Psoas muscle (tissue), 8 donors: Measurements from ENCODE around the gene LRCH2. TPM values are rescaled to one million over a fixed set of nuclear protein-coding genes. Genes with fewer than 3 reads are reported as not detected.

Source experiments
- ATAC-seq, 4 donors: fragments of 200-7000 bp; cut with Tn5 transposase; one replicate each; pipeline ENCODE4 v1.9.1; 2020; ENCODE audit warnings: moderate library complexity in 3 of 4, mild to moderate bottlenecking in 2 of 4
- DNase-seq, 2 donors: peaks; one replicate each; pipeline ENCODE4 v3.0.0-alpha.2; 2020
- H3K27ac ChIP-seq: fragments of 200-600 bp; one replicate; pipeline ENCODE4 v1.8.0; 2022
- H3K27me3 ChIP-seq, 3 donors: fragments of 200-600 bp in 1 of 3; one replicate each; pipeline versions ENCODE4 v1.6.1 to v1.8.0; 2013 to 2022; ENCODE audit warnings: low read length in 2 of 3, mild to moderate bottlenecking in 2 of 3, moderate library complexity in 1 of 3; ENCODE audit not compliant: insufficient read depth in 3 of 3
- H3K36me3 ChIP-seq, 2 donors: fragments of 200-600 bp in 1 of 2; one replicate each; pipeline versions ENCODE4 v1.6.1 to v1.8.0; 2013 to 2022; ENCODE audit warnings: low read depth in 1 of 2, mild to moderate bottlenecking in 1 of 2, moderate library complexity in 1 of 2; ENCODE audit not compliant: insufficient read depth in 1 of 2
- H3K4me1 ChIP-seq: fragments of 200-600 bp; one replicate; pipeline ENCODE4 v1.8.0; 2022
- H3K4me3 ChIP-seq: fragments of 200-600 bp; one replicate; pipeline ENCODE4 v1.8.0; 2022; ENCODE audit warnings: mild to moderate bottlenecking
- H3K9me3 ChIP-seq: fragments of 200-600 bp; one replicate; pipeline ENCODE4 v1.8.0; 2022
- CTCF ChIP-seq: fragments of 200-600 bp; IDR thresholded peaks from one replicate; pipeline ENCODE4 v1.8.0; 2022; ENCODE audit warnings: antibody characterized with exemption
- WGBS, 3 donors: extraction: QIAGEN DNeasy Blood & Tissue Kit; methylation state at CpG; one replicate each; pipeline versions ENCODE4 v1.1.6 to v1.1.7; 2013; 5-methylcytosine and 5-hydroxymethylcytosine counted together
- intact Hi-C, 2 donors: fragments of 100-400 bp; cut with DNase I; formaldehyde crosslinking; loops; one replicate each; pipeline versions ENCODE4 v1.11.0 to v1.14.2; 2022
- long read RNA-seq, 2 donors: library from polyadenylated mRNA; unstranded; transcript quantifications; one replicate each; pipeline ENCODE4 v2.0.0, GENCODE V29; 2021
- polyA plus RNA-seq, 3 donors: library from polyadenylated mRNA; stranded (reverse); fragments of 200-250 nt; gene quantifications; one replicate each; pipeline ENCODE4 v1.2.3, GENCODE V29; 2013
- total RNA-seq, 4 donors: library from RNA; stranded (reverse); fragmentation: NEBNext Ultra II Directional in 2 of 4; extraction: Animal tissue kit (Norgen Biotek cat#: 25700) in 2 of 4; gene quantifications; one replicate each; pipeline versions ENCODE4 v1.2.1 to v1.2.4, GENCODE V29; 2021 to 2023
- donor health status: healthy with polysubstance abuse.
- donor health status: DM: no; HTN: no; CAD: no; lungs with moderate emphysema.
- donor health status: Bipolar disorder and iron deficiency.
- donor health status: healthy.
- donor health status: DM: yes; HTN: yes; CAD: no.
- donor health status: DM: no; HTN: no; CAD: no.
- donor health status: DM: no; HTN: no; CAD: no.
- donor health status: DM: yes; HTN: yes; CAD: no.

Gene LRCH2, protein sequence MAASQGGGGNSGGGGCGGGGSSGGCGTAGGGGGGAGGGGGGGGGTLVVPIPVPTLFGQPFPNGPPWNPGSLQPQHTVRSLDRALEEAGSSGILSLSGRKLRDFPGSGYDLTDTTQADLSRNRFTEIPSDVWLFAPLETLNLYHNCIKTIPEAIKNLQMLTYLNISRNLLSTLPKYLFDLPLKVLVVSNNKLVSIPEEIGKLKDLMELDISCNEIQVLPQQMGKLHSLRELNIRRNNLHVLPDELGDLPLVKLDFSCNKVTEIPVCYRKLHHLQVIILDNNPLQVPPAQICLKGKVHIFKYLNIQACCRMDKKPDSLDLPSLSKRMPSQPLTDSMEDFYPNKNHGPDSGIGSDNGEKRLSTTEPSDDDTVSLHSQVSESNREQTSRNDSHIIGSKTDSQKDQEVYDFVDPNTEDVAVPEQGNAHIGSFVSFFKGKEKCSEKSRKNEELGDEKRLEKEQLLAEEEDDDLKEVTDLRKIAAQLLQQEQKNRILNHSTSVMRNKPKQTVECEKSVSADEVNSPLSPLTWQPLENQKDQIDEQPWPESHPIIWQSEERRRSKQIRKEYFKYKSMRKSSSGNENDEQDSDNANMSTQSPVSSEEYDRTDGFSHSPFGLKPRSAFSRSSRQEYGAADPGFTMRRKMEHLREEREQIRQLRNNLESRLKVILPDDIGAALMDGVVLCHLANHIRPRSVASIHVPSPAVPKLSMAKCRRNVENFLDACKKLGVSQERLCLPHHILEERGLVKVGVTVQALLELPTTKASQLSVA
- total RNA-seq (1 to 10 TPM in 1 of 4 donors, under 1 TPM in 3; 0.22 to 1.0 (median 0.46) TPM), polyA plus RNA-seq (under 1 TPM; 0.26 to 0.35 (median 0.31) TPM)
- long read RNA-seq, donor 1 = 0 reads
- long read RNA-seq, donor 2 = 0 reads

GRCh38 chrX:115233497-115234455, at the start of gene LRCH2:
LRCH2 (minus strand) TSS chrX:115234096; CDS start chrX:115234041, 55 bp downstream.
- no peak for TF ChIP-seq CTCF
- Histone ChIP-seq H3K4me1 (no peaks in the 10 kb centered on the region), H3K27me3 (peaks cover 0 to 56% (median 0%) of the 10 kb centered on the region in 3 donors), H3K36me3 (no peaks in the 10 kb centered on the region), H3K27ac (no peak within 1 kb of the TSS), H3K4me3 (peak within 1 kb of the TSS; percentile 57), H3K9me3 (no peaks in the 10 kb centered on the region)
- intact Hi-C loops = no loop called here
- 0 to 10% (median 1%) methylated on average over 15 to 57 of the region's 59 CpGs for WGBS, 3 donors
- peak; percentile 18 to 52 for DNase-seq
- ATAC-seq = no peak

- intact Hi-C loops = no loop called here
- Histone ChIP-seq H3K27me3 (peaks cover 0 to 5% (median 0%) of the 10 kb centered on the region in 3 donors), H3K4me1 (no peaks in the 10 kb centered on the region), H3K27ac (no peak overlapping the region), H3K4me3 (no peak overlapping the region), H3K36me3 (no peaks in the 10 kb centered on the region), H3K9me3 (no peaks in the 10 kb centered on the region)
- no peak for TF ChIP-seq CTCF
- 78 to 100% (median 82%) methylated on average over 1 of the region's 1 CpG for WGBS, 3 donors
- ATAC-seq (no peak), DNase-seq (no peak)
Measured at GRCh38 chrX:115269051-115269683, 35.3 kb upstream of the LRCH2 start.

DNA sequence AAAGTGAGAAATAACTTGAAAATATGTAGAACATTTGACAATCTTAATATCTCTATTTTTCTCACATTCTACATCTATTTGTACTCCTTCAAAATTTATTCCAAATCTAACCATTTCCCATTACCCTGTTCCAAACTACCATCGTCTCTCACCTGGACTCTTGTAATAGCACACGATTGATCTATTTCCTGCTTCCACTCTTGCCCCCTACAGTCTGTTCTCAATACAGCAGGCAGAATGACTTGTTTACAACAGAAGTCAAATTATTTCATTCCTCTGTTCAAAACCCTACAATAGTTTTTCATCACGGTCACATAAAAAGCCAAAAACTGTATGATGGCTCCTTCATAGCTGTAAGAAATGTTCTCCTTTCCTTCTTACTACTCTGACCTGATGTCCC, 34.5 kb upstream of the LRCH2 start:
- Histone ChIP-seq H3K36me3 (no peaks in the 10 kb centered on the region), H3K9me3 (no peaks in the 10 kb centered on the region), H3K27ac (no peak overlapping the region), H3K4me3 (no peak overlapping the region), H3K27me3 (peaks cover 0 to 6% (median 0%) of the 10 kb centered on the region in 3 donors), H3K4me1 (no peaks in the 10 kb centered on the region)
- 32 to 60% (median 47%) methylated on average over 3 of the region's 3 CpGs for WGBS, 3 donors
- DNase-seq = no peak
- TF ChIP-seq CTCF = peak; percentile 17
- intact Hi-C loops = no loop called here
- ATAC-seq = no peak

DNA sequence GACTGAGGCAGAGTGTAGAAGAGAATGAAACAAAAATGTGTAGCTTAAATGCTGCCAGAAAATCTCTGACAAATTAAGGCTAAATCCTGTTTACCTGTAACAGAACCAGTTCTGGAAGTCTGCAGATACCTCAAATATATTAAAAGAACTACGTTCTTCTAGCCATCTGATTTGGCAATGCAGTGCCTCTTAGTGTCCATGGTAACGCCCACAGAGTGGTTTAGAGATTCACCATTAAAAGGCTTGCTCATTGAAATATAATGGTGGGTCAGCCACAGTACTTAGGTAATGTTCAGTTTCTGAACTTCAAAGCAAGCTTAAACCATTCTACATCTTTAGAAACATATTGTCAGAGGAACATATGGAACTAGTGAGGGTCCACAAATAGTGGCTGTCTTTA, 32.4 kb upstream of the LRCH2 start:
- TF ChIP-seq CTCF = no peak
- DNase-seq = no peak
- no peak for ATAC-seq
- Histone ChIP-seq H3K27me3 (peaks cover 0 to 11% (median 0%) of the 10 kb centered on the region in 3 donors), H3K4me1 (no peaks in the 10 kb centered on the region), H3K9me3 (no peaks in the 10 kb centered on the region), H3K36me3 (no peaks in the 10 kb centered on the region), H3K27ac (no peak overlapping the region), H3K4me3 (no peak overlapping the region)
- WGBS, 3 donors = 50 to 67% (median 59%) methylated on average over 2 of the region's 2 CpGs
- intact Hi-C loops = no loop called here
